Central memory CD4-positive, alpha-beta T cell (primary cell): ENCODE data around the gene NNMT.

Experiments used
- DNase-seq: peaks from one replicate; pipeline ENCODE4 v3.0.0; 2022
- total RNA-seq, 3 experiments: gene quantifications; one replicate each; lab custom pipeline; 2026; lab: John Stamatoyannopoulos, UW

NNMT gene
- total RNA-seq = 0 to 0.05 (median 0) reads per million in 3 experiments

DNA sequence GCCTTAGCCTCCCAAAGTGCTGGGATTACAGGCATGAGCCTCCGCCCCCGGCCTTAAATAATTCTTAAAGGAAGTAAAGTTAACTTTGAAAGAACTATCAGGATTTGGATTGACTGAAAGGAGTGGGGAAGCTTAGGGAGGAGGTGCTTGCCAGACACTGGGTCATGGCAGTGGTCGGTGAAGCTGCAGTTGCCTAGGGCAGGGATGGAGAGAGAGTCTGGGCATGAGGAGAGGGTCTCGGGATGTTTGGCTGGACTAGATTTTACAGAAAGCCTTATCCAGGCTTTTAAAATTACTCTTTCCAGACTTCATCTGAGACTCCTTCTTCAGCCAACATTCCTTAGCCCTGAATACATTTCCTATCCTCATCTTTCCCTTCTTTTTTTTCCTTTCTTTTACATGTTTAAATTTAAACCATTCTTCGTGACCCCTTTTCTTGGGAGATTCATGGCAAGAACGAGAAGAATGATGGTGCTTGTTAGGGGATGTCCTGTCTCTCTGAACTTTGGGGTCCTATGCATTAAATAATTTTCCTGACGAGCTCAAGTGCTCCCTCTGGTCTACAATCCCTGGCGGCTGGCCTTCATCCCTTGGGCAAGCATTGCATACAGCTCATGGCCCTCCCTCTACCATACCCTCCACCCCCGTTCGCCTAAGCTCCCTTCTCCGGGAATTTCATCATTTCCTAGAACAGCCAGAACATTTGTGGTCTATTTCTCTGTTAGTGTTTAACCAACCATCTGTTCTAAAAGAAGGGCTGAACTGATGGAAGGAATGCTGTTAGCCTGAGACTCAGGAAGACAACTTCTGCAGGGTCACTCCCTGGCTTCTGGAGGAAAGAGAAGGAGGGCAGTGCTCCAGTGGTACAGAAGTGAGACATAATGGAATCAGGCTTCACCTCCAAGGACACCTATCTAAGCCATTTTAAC lies at the start of gene NNMT:
NNMT (plus strand) TSS at position 724 of the 929 bp plus-strand sequence; CDS start at position 882, 158 bp downstream.
- no peak for DNase-seq

GRCh38 chr11:114247070-114247789 lies 49.0 kb upstream of the NNMT start:
- DNase-seq = no peak

GRCh38 chr11:114250180-114250579 lies 46.0 kb upstream of the NNMT start:
- no peak for DNase-seq

DNA sequence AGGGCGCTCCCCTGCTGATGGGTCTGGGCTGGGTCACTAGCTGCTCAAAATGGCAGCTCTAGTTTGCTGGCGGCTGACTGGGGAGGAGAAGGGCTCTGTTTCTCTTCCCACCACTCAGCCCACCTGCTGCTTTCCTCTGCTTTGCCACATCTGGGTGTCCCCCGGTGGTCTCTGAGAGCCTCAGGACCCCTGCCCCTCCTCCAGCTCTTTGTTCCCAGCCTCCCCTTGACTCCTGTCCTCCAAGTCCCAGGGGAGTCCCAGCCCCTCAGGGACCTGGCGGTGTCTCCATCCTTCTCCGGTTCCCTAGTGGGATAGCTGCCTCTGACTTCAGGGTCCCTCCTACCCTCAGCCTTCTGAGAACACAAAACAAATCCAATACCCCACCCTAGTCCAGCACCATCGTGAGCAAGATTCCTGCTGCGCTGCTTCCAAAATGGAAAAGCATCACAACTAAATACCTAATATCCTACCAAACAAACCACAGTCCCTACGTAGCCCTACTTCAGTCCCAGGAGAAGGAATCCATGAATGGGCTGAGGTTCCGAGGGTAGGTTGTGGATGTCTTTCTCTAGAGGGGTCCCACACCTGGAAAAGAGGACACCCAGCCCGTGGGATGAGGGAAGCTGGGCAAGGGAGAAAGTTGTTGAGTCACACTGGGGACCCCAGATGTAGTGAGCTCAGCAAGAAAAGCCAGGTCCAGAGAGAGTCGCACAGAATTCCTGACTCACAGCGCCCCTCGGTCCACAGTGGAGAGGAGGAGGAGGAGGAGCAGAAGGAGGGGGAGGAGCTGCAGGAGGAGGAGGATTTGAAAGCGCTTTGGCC lies 45.0 kb upstream of the NNMT start:
- DNase-seq = no peak

GRCh38 chr11:114251815-114252337 lies 44.3 kb upstream of the NNMT start:
- DNase-seq = no peak

GRCh38 chr11:114252767-114253166 lies 43.4 kb upstream of the NNMT start:
- no peak for DNase-seq

DNA sequence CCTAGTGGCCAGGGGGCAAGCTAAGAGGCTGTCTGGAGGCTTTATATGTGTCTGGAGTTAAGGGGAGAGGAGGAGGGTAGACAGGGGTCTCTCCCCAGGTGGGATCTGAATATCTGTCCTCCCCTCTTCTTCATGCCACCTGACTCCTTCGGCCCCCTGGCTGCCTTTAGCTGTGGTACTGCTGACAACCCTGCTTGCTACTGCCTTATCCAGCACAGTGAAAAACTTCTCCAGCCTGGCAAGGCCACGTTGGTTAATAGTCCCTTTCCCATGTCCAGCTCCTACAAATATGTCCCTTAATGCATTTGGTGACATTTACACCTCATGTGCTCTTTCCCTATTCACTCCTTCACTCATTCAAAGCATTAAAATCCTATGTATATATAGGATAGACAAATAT lies 42.4 kb upstream of the NNMT start:
- no peak for DNase-seq

- DNase-seq = no peak
Observed at GRCh38 chr11:114254571-114255146, 41.5 kb upstream of the NNMT start.

DNA sequence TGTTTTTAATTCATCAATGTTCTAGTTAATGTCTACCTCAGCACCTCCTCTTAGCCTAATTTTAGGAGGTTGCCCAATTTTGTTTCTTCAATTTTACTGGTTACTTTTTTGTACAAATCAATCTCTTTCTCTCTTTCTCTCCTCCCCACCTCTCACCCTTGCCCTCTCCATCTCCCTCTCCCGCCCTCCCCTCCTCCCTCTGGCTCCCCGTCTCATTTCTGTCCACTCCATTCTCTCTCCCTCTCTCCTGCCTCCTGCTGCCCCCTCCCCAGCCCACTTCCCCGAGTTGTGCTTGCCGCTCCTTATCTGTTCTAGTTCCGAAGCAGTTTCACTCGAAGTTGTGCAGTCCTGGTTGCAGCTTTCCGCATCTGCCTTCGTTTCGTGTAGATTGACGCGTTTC lies 40.9 kb upstream of the NNMT start:
- DNase-seq = no peak

DNA sequence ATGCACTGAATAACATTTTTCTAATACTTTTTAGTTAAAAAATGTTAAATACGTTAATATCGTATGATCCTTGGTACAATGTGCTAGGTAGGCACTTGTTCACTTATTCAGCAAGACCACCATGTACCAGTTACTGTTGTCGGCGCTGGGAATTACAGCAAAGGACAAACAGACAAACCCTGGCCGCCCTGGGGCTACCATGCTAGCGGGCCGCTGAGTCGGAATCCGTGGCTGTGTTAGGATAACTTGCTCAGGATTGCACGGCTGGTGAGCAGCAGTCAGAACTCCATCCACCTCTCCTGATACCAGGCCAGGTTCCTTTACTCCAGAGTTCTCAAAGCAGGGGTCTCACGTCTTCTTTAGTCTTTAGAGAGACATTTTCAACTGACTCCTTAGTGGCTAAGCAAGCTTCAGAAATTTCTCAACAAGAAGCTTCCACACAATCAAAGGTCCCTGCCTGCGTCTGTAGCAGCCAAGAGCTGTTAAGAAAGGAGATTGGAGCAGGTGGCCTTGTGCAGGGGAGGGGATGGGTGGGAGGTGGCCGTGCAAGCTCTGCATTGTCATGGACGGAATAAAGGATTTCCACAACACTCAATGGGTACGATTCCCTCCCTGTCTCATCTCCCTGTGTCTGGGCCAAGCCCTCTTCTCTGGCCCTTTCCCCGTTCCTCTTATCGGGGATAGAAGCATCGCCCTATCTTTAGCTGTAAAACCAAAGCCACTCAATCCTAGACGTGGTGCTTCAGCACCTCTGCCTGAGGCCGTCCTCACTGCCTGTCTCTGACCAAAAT lies 39.8 kb upstream of the NNMT start:
- no peak for DNase-seq

- no peak for DNase-seq
Observed at GRCh38 chr11:114256967-114257286, 39.3 kb upstream of the NNMT start.

DNA sequence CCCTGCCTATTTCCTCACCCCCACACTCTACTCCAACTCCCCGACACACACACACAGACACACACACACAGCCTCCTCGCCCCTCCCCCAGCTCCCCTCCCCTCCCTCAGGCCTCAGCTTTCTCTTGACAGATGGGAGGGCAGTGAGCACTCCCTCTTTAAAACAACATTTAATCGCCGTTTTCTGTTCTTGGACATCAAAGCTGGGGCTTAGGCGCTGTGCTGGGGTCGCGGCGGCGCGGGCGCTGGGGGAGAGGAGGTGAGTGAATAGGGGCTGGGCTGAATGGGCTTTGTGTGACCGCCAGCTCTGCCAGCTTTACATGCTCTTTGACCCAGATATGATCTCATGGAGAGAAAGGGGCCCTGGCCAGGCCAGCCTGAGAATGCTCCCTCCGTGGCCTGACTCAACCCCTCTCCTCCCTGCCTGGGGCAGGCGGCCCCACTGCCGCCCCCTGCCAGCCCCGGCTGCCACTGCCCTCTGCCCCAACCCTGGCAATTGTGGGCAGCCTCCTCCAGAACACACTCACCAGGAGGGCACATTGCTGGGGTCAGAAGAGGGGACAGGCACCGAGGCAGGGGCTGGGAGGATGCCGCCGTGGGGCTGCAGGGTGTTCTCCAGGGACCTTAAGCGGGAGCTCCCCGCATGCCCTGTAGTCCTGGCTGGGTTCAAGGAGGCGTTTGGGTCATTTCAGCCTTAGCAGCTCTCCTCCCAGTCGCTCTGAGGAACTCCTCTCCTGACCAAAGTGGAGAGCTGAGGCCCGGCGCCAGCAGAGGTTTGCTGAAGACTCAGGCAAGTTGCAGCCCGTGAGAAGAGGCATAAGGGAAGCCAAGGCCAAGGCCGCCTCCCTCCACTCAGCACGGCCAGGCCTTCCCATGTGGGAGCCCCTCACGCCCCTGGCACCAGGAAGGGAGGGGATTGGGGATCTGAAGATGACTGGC lies 38.3 kb upstream of the NNMT start:
- DNase-seq = no peak

- no peak for DNase-seq
Observed at GRCh38 chr11:114258696-114259095, 37.5 kb upstream of the NNMT start.

- no peak for DNase-seq
Observed at GRCh38 chr11:114259124-114259526, 37.1 kb upstream of the NNMT start.

- DNase-seq = no peak
Observed at GRCh38 chr11:114259551-114259983, 36.6 kb upstream of the NNMT start.

DNA sequence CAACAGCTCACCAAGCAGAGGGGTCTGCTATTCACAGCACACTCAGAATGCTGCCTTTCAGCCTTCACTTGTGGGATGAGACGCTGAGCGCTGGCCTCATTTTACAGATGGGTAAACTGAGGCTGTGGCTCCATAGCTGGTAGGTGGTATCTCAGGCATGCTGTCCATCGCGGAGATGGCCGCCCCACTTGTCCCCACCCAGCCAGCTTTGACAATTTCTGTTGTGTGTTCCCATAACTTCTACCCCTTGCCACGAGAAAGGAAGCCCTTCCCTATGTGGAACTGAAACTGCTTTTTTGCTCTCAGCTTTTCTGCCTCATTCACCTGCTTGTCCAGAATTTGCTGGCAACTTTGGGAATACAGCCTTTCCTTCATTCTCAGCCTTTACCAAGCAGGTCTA lies 36.1 kb upstream of the NNMT start:
- DNase-seq = no peak

DNA sequence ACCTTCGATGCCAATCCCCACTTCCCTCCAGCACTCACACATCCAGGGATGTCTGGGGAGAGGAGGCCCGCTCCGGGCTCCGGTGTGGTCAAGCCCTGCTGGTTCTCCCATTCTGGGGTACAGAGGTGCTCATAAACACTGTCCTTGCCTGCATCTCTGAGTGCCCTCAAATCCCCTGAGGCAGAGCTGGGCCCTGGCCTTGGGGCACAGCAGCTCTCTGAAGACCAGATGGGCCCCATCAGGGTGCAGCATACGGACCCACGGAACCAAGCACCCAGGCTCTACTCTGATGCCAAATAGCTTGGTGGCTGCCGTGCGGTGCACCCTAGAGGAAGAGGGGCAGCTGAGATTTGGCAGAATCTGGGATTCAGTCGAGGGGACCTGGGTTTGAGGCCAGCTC lies 35.7 kb upstream of the NNMT start:
- no peak for DNase-seq

GRCh38 chr11:114261791-114262190 lies 34.4 kb upstream of the NNMT start:
- DNase-seq = no peak

DNA sequence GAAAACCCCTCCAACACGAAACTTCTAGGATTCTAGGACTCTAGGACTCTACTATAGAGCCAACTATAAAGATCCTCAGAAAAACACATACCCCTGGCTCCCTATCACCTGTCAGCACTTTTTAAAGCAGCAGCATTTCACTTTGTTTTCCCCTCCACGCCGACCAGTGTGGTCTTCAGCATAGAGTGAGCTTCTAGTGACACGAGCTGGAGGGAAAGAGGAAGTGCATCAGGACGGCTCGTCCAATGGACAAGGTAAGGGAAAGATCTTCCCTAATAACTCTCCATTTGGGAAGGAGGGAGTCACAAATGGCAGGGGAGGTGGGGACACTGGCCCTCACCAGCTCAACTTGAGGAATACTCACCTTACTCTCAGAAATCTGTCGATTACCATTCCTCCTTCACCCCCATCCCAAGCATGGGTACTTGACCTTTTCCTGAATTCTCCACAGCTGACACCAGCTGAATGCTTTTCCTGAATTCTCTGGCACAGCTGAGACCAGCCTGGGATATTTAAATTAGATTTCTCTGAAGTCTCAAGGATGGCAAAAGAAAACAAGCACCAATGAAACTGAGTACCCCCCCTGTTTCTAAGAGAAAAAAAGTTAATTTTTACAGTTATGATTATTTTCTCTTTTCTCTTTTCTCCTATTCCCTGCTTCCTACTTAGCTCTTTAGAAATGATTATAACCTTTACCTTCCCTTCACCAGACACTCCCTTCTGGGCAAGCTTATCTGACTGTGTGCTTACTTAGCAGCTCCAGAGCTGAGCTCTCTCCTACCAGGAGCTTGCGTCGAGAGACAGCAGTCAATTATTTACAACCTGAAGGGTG lies 33.3 kb upstream of the NNMT start:
- no peak for DNase-seq
